ENCODE measurements around the gene SENP1.

- TF ChIP-seq CTCF (IDR thresholded peaks at IDR 0.05) (no peak), CEBPB (IDR thresholded peaks at IDR 0.05) (no peak), ESRRA (IDR thresholded peaks at IDR 0.05; ENCODE audit: borderline replicate concordance, low read length) (no peak), REST (IDR thresholded peaks at IDR 0.05) (no peak), TP53 (CRISPR knock-in tag; IDR thresholded peaks at IDR 0.05) (no peak), RAD21 (conservative IDR thresholded peaks at IDR 0.05 in 1 of 2, IDR thresholded peaks at IDR 0.05 in 1 of 2) (no peak), POLR2A (IDR thresholded peaks at IDR 0.05; ENCODE audit: low read length) (no peak), EP300 (IDR thresholded peaks at IDR 0.05) (no peak), MAX (IDR thresholded peaks at IDR 0.05) (no peak), FOSL2 (IDR thresholded peaks at IDR 0.05) (no peak), FOSL2 (CRISPR knock-in tag; IDR thresholded peaks at IDR 0.05) (no peak), FOSB (CRISPR knock-in tag; IDR thresholded peaks at IDR 0.05) (no peak), JUN (IDR thresholded peaks at IDR 0.05) (no peak), GATA3 (IDR thresholded peaks at IDR 0.05; ENCODE audit: borderline replicate concordance) (no peak), CBX2 (IDR thresholded peaks at IDR 0.05; ENCODE audit: borderline replicate concordance, low read depth) (no peak)
These were observed 100.7 kb downstream of the SENP1 start for GRCh38 chr12:48005001-48005749.

All from A549 (cell line).